GM12878 (cell line): ENCODE data around the gene TAB2. TPM values are rescaled to one million over a fixed set of nuclear protein-coding genes. Genes with fewer than 3 reads are reported as not detected.

ENCODE experiments used
- ATAC-seq: fragments of 200-7000 bp; cut with Tn5 transposase; 3 replicates; pipeline ENCODE4 v1.9.1; 2020; ENCODE audit warnings: mild to moderate bottlenecking, moderate library complexity
- BruUV-seq: library from RNA; stranded (reverse); fragments of 400-500 nt; replicated peaks from 2 replicates; lab custom pipeline; 2021; lab: Mats Ljungman, UMichigan
- CTCF ChIA-PET: fragments of 300-600 bp; sonication (Branson Sonifier 250); formaldehyde crosslinking; extraction: SDS; loops from one replicate; lab custom pipeline; 2021; ENCODE audit warnings: inconsistent platforms; lab: Yijun Ruan, JAX
- POLR2A ChIA-PET: fragments of 350-600 bp; formaldehyde crosslinking; extraction: SDS; loops from one replicate; lab custom pipeline; 2021; ENCODE audit warnings: inconsistent platforms; lab: Charles Lee
- RAD21 ChIA-PET: fragments of 300-600 bp; sonication (Branson Sonifier 250); formaldehyde crosslinking; loops from one replicate; lab custom pipeline; 2023; ENCODE audit warnings: antibody characterized with exemption; ENCODE audit not compliant: unreplicated experiment; lab: Charles Lee
- SMC1A ChIA-PET: fragments of 300-600 bp; sonication (Branson Sonifier 250); formaldehyde crosslinking; loops from one replicate; lab custom pipeline; 2023; ENCODE audit not compliant: unreplicated experiment, uncharacterized antibody; lab: Charles Lee
- DNase-seq: peaks from one replicate; pipeline ENCODE4 v3.0.0-alpha.2; 2011; ENCODE audit warnings: low read depth, low spot score
- FAIRE-seq: peaks from 3 replicates; lab custom pipeline; 2011; peaks lifted over from hg19 to GRCh38; lab: Jason Lieb, UNC
- H2AFZ ChIP-seq: 2 replicates; pipeline ENCODE4 v1.6.0; 2011; ENCODE audit warnings: low read depth, low read length, control low read depth; ENCODE audit not compliant: control insufficient read depth
- H3K27ac ChIP-seq: 2 replicates; pipeline ENCODE4 v1.5.1; 2011; ENCODE audit warnings: control low read depth; ENCODE audit not compliant: control insufficient read depth, insufficient read depth
- H3K27me3 ChIP-seq, 2 experiments: replicated peaks in 1 of 2; 2 replicates each; pipeline versions ENCODE4 v1.6.0 to v1.6.1; 2011; ENCODE audit warnings: low read length in 1 of 2; ENCODE audit not compliant: control insufficient read depth in 2 of 2, insufficient read depth in 2 of 2
- H3K36me3 ChIP-seq, 2 experiments: 2 replicates each; pipeline ENCODE4 v1.5.1; 2011; ENCODE audit warnings: low read length in 1 of 2; ENCODE audit not compliant: control insufficient read depth in 2 of 2, insufficient read depth in 2 of 2
- H3K4me1 ChIP-seq: 2 replicates; pipeline ENCODE4 v1.6.1; 2011; ENCODE audit warnings: mild to moderate bottlenecking, low read length, moderate library complexity, mixed read lengths; ENCODE audit not compliant: control insufficient read depth, insufficient read depth
- H3K4me2 ChIP-seq: 2 replicates; pipeline ENCODE4 v1.6.0; 2011; ENCODE audit warnings: control low read depth; ENCODE audit not compliant: control insufficient read depth, insufficient read depth
- H3K4me3 ChIP-seq: fragments of 200-600 bp; sonication (generic); 2 replicates; pipeline ENCODE4 v1.5.1; 2016
- H3K79me2 ChIP-seq: 2 replicates; pipeline ENCODE4 v1.6.0; 2011; ENCODE audit warnings: low read length; ENCODE audit not compliant: control insufficient read depth, insufficient read depth
- H3K9ac ChIP-seq: 2 replicates; pipeline ENCODE4 v1.8.0; 2011; ENCODE audit warnings: low read length, control low read depth, mixed read lengths; ENCODE audit not compliant: control insufficient read depth, insufficient read depth
- H3K9me3 ChIP-seq: replicated peaks from 3 replicates; pipeline ENCODE4 v1.5.1; 2011; ENCODE audit warnings: mild to moderate bottlenecking, low read length; ENCODE audit not compliant: control insufficient read depth, insufficient read depth
- H4K20me1 ChIP-seq: 2 replicates; pipeline ENCODE4 v1.6.0; 2011; ENCODE audit not compliant: control insufficient read depth, insufficient read depth
- ATF2 ChIP-seq: IDR thresholded peaks from 2 replicates; pipeline ENCODE4 v1.6.1; 2012; ENCODE audit warnings: low read length, inconsistent platforms
- BCLAF1 ChIP-seq: fragments of 450-650 bp; IDR thresholded peaks from 2 replicates; pipeline ENCODE4 v1.6.1; 2017; ENCODE audit warnings: antibody characterized with exemption, mild to moderate bottlenecking, moderate library complexity
- BMI1 ChIP-seq: fragments of 450-650 bp; IDR thresholded peaks from 2 replicates; pipeline ENCODE4 v1.6.1; 2016; ENCODE audit warnings: mild to moderate bottlenecking, moderate library complexity, borderline replicate concordance
- GABPA ChIP-seq: IDR thresholded peaks from 2 replicates; pipeline ENCODE4 v1.6.1; 2014; ENCODE audit warnings: antibody characterized with exemption, low read depth, mild to moderate bottlenecking, inconsistent platforms
- HDAC6 ChIP-seq: fragments of 200-600 bp; sonication (generic); IDR thresholded peaks from one replicate; pipeline ENCODE4 v1.8.0; 2017; ENCODE audit warnings: antibody characterized with exemption; ENCODE audit not compliant: unreplicated experiment
- IRF3 ChIP-seq: fragments of 450-650 bp; IDR thresholded peaks from 2 replicates; pipeline ENCODE4 v1.6.1; 2014; ENCODE audit warnings: mild to moderate bottlenecking
- IRF4 ChIP-seq: IDR thresholded peaks from 2 replicates; pipeline ENCODE4 v1.6.1; 2011; ENCODE audit warnings: low read depth, low read length
- MEF2B ChIP-seq: fragments of 450-650 bp; IDR thresholded peaks from 2 replicates; pipeline ENCODE4 v1.6.1; 2018; ENCODE audit warnings: mild to moderate bottlenecking, moderate library complexity; ENCODE audit not compliant: partially characterized antibody, poor library complexity, severe bottlenecking
- MLLT1 ChIP-seq: fragments of 450-650 bp; IDR thresholded peaks from 2 replicates; pipeline ENCODE4 v1.6.1; 2016; ENCODE audit warnings: mild to moderate bottlenecking
- MYC ChIP-seq: IDR thresholded peaks from 2 replicates; pipeline ENCODE4 v1.6.1; 2011; ENCODE audit warnings: mild to moderate bottlenecking, low read length, moderate library complexity, inconsistent platforms; ENCODE audit not compliant: insufficient read depth, insufficient replicate concordance, insufficient read length, severe bottlenecking
- NFXL1 ChIP-seq: fragments of 450-650 bp; IDR thresholded peaks from 2 replicates; pipeline ENCODE4 v1.6.1; 2017; ENCODE audit warnings: antibody characterized with exemption, mild to moderate bottlenecking, borderline replicate concordance
- SMAD5 ChIP-seq: IDR thresholded peaks from 2 replicates; pipeline ENCODE4 v1.6.1; 2016; ENCODE audit warnings: antibody characterized with exemption, low read depth
- ZNF622 ChIP-seq: fragments of 450-650 bp; IDR thresholded peaks from 2 replicates; pipeline ENCODE4 v1.6.1; 2017; ENCODE audit warnings: mild to moderate bottlenecking, inconsistent platforms
- WGBS: methylation state at CpG from one replicate; pipeline ENCODE4 v1.1.6; 2016; ENCODE audit warnings: low lambda C conversion rate; ENCODE audit not compliant: insufficient replicate concordance, insufficient coverage; ENCODE audit errors: missing lambda C conversion rate; 5-methylcytosine and 5-hydroxymethylcytosine counted together
- in situ Hi-C: fragments of 300-500 bp; cut with MboI; formaldehyde crosslinking; loops from 9 replicates; pipeline ENCODE4 v1.14.3; 2018; ENCODE audit warnings: mixed read lengths
- intact Hi-C: fragments of 100-400 bp; cut with micrococcal nuclease; formaldehyde crosslinking; loops from one replicate; pipeline ENCODE4 v1.14.2; 2022; ENCODE audit not compliant: unreplicated experiment
- polyA plus RNA-seq, 11 experiments: library from polyadenylated mRNA; depleted of rRNA in 4 of 11; unstranded in 6 of 11; stranded (reverse) in 5 of 11; fragments of >200 nt; fragmentation: Nextera tagmentation in 4 of 11; fragmentation: Illumina TruSeq in 1 of 11; extraction: Ambion mirVana in 4 of 11; extraction: Trizol in 1 of 11; gene quantifications; 1 replicate in 1 of 11; 2 replicates in 10 of 11; pipeline versions ENCODE4 v1.2.1 to v1.2.3, GENCODE V29; 2011 to 2016; ENCODE audit warnings: inconsistent platforms in 2 of 11, missing spikeins in 2 of 11, low read depth in 1 of 11
- total RNA-seq, 4 experiments: library from RNA; depleted of rRNA in 3 of 4; stranded (reverse); fragments of >200 nt in 3 of 4; fragmentation: Illumina TruSeq in 1 of 4; extraction: Trizol in 1 of 4; gene quantifications; 2 replicates each; pipeline versions ENCODE4 v1.2.1 to v1.2.3, GENCODE V29; 2013 to 2021

TAB2 gene
- total and polyA plus RNA-seq, 10 of the 15 experiments (the other 5 are each of a cell fraction or from before 2014, with no cell fraction given), result 8.9 to 66.3 (median 23.0) TPM

GRCh38 chr6:149314325-149314905 is 3.1 kb upstream of the TAB2 start:
- DNase-seq, result no peak
- no peak overlapping the region for H3K4me3 ChIP-seq
- no peaks in the 10 kb centered on the region for H3K27me3 ChIP-seq
- no peaks in the 10 kb centered on the region for H3K9me3 ChIP-seq
- ChIA-PET POLR2A (no interaction called here), CTCF (interaction anchor here (1.0 to 1.1 kb wide), 2 partner anchors 79 to 124 kb away, joined by 3 read pairs; no protein-coding TSS in a partner anchor), RAD21 (interaction anchor here (0.8 kb wide), 1 partner anchor 118 kb away, joined by 3 read pairs; no protein-coding TSS in a partner anchor)
- H3K9ac ChIP-seq, result no peak overlapping the region
- H4K20me1 ChIP-seq, result no peaks in the 10 kb centered on the region
- no peak overlapping the region for H3K4me2 ChIP-seq
- no peak for FAIRE-seq
- H3K27ac ChIP-seq, result no peak overlapping the region
- in situ Hi-C loops (no loop called here), intact Hi-C loops (no loop called here)
- no TSS peak for BruUV-seq
- peaks cover 29% of the 10 kb centered on the region for H3K79me2 ChIP-seq
- H3K36me3 ChIP-seq, result no peaks in the 10 kb centered on the region
- H3K4me1 ChIP-seq, result peaks cover 3% of the 10 kb centered on the region; the same call in 1 of the 2 replicates
- ATAC-seq, result no peak
- TF ChIP-seq IRF3 (no peak), IRF4 (no peak), BMI1 (no peak), HDAC6 (no peak), SMAD5 (no peak), MYC (no peak), BCLAF1 (no peak), GABPA (no peak), ZNF622 (no peak), NFXL1 (no peak), ATF2 (no peak), MLLT1 (no peak), MEF2B (no peak)
- TF ChIP-seq, all 136 proteins: peak for 0
- WGBS, result 100% methylated on average over 1 of the region's 1 CpG
- H2AFZ ChIP-seq, result no peak overlapping the region
- SMC1A ChIA-PET, result interaction anchor here (0.6 to 1.0 kb wide), 4 partner anchors 41 to 275 kb away, joined by 3 read pairs; no protein-coding TSS in a partner anchor
